Smooth muscle cell (in vitro differentiated cells): ENCODE measurements around the gene FCRL1. TPM values are rescaled to one million over a fixed set of nuclear protein-coding genes. Genes with fewer than 3 reads are reported as not detected.

Experiments
- DNase-seq: peaks from one replicate; lab custom pipeline; 2025; ENCODE audit not compliant: unreplicated experiment; lab: John Stamatoyannopoulos, UW
- H2AFZ ChIP-seq: fragments of 200-600 bp; sonication (generic); 2 replicates; pipeline ENCODE4 v1.6.0; 2016; ENCODE audit warnings: antibody characterized with exemption, low read depth, mild to moderate bottlenecking
- H3F3A ChIP-seq: fragments of 200-600 bp; sonication (generic); 2 replicates; pipeline ENCODE4 v1.6.0; 2017; ENCODE audit warnings: antibody characterized with exemption, low read depth
- H3K27ac ChIP-seq: fragments of 200-600 bp; sonication (generic); 2 replicates; pipeline ENCODE4 v1.5.1; 2016; ENCODE audit warnings: low read depth, mild to moderate bottlenecking
- H3K27me3 ChIP-seq: fragments of 200-600 bp; sonication (generic); 2 replicates; pipeline ENCODE4 v1.6.1; 2016; ENCODE audit warnings: low read depth, mild to moderate bottlenecking
- H3K36me3 ChIP-seq: fragments of 200-600 bp; sonication (generic); 2 replicates; pipeline ENCODE4 v1.5.1; 2016; ENCODE audit warnings: low read depth
- H3K4me1 ChIP-seq: fragments of 200-600 bp; sonication (generic); 2 replicates; pipeline ENCODE4 v1.5.1; 2016; ENCODE audit warnings: low read depth
- H3K4me2 ChIP-seq: fragments of 200-600 bp; sonication (generic); 2 replicates; pipeline ENCODE4 v1.6.0; 2016; ENCODE audit warnings: mild to moderate bottlenecking
- H3K4me3 ChIP-seq: fragments of 200-600 bp; sonication (generic); 2 replicates; pipeline ENCODE4 v1.5.1; 2016; ENCODE audit warnings: mild to moderate bottlenecking
- H3K79me2 ChIP-seq: fragments of 200-600 bp; sonication (generic); 2 replicates; pipeline ENCODE4 v1.6.0; 2016; ENCODE audit warnings: low read depth, mild to moderate bottlenecking
- H3K9ac ChIP-seq: fragments of 200-600 bp; sonication (generic); 2 replicates; pipeline ENCODE4 v1.6.0; 2016; ENCODE audit warnings: low read depth
- H3K9me3 ChIP-seq: fragments of 200-600 bp; sonication (generic); replicated peaks from 2 replicates; pipeline ENCODE4 v1.5.1; 2016; ENCODE audit warnings: low read depth
- H4K20me1 ChIP-seq: fragments of 200-600 bp; sonication (generic); 2 replicates; pipeline ENCODE4 v1.6.0; 2016; ENCODE audit warnings: low read depth
- WGBS: methylation state at CpG from one replicate; pipeline ENCODE4 v1.1.7; 2016; ENCODE audit warnings: low lambda C conversion rate; 5-methylcytosine and 5-hydroxymethylcytosine counted together
- polyA plus RNA-seq: library from polyadenylated mRNA; unstranded; fragments of >200 nt; fragmentation: Nextera tagmentation; extraction: Ambion mirVana; gene quantifications from 2 replicates; pipeline ENCODE4 v1.2.1, GENCODE V29; 2016
- total RNA-seq: library from RNA; depleted of rRNA; stranded (reverse); fragments of >200 nt; gene quantifications from 2 replicates; pipeline ENCODE4 v1.2.3, GENCODE V29; 2014
- TF ChIP-seq, protein P1 (sequence below): fragments of 200-600 bp; sonication (generic); IDR thresholded peaks from 2 replicates; pipeline ENCODE4 v1.5.1; 2017; ENCODE audit warnings: borderline replicate concordance, mild to moderate bottlenecking, antibody characterized with exemption; ENCODE audit not compliant: insufficient read depth, poor library complexity, severe bottlenecking

FCRL1 gene
- total and polyA plus RNA-seq, 2 experiments from 2014 or later: not detected

DNA sequence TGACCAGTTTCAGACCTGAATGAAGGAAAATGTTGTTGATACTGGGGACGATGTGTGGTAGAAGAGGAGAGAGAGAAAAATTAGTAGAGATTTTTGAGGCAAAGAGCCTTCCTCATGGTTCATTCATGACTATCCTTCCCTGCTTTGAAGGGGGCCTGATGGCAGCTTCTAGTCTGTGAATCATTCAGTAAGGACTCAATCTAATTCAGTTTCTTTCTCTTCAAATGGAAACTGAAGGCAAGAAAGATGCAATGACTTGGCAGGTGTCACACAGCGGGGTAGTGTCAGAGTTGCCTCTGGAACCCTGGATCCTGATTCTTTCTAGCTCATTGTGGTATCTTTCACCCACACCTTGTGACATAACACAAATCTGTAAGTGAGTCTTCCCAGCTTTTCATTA lies 36.6 kb upstream of the FCRL1 start:
- Histone ChIP-seq H3K9me3 (no peaks in the 10 kb centered on the region), H3K27me3 (no peaks in the 10 kb centered on the region), H3K4me1 (no peaks in the 10 kb centered on the region), H3K79me2 (no peaks in the 10 kb centered on the region), H3K27ac (no peak overlapping the region), H2AFZ (no peak overlapping the region), H3K4me3 (no peak overlapping the region), H3K9ac (no peak overlapping the region), H3K36me3 (no peaks in the 10 kb centered on the region), H3F3A (no peaks in the 10 kb centered on the region), H3K4me2 (no peak overlapping the region), H4K20me1 (no peaks in the 10 kb centered on the region)
- TF ChIP-seq, protein P1, sequence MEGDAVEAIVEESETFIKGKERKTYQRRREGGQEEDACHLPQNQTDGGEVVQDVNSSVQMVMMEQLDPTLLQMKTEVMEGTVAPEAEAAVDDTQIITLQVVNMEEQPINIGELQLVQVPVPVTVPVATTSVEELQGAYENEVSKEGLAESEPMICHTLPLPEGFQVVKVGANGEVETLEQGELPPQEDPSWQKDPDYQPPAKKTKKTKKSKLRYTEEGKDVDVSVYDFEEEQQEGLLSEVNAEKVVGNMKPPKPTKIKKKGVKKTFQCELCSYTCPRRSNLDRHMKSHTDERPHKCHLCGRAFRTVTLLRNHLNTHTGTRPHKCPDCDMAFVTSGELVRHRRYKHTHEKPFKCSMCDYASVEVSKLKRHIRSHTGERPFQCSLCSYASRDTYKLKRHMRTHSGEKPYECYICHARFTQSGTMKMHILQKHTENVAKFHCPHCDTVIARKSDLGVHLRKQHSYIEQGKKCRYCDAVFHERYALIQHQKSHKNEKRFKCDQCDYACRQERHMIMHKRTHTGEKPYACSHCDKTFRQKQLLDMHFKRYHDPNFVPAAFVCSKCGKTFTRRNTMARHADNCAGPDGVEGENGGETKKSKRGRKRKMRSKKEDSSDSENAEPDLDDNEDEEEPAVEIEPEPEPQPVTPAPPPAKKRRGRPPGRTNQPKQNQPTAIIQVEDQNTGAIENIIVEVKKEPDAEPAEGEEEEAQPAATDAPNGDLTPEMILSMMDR: no peak
- no peak for DNase-seq
- 81% methylated on average over 2 of the region's 2 CpGs for WGBS

DNA sequence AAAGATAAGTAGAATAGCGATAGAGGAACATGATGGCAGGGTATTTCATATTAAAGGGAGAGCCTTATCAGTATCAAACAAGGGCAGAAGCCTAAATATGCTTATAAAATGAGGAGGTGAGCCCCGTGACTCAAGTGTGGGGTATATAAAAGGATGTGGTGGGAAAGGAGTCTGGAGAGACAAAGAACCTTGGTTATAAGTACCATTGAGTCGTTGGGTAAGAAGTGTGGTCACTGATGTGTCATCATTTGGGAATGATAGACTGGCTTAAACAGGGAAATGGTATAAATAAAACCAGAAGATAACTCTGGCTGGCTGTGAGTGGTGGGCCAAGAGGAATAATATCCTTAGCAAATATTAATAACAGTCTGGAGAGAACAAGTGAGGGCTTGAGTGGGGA lies 32.6 kb upstream of the FCRL1 start:
- Histone ChIP-seq H3K4me3 (no peak overlapping the region), H3K9ac (no peak overlapping the region), H3K9me3 (no peaks in the 10 kb centered on the region), H3K79me2 (no peaks in the 10 kb centered on the region), H4K20me1 (no peaks in the 10 kb centered on the region), H3K4me2 (no peak overlapping the region), H3K36me3 (no peaks in the 10 kb centered on the region), H3F3A (no peaks in the 10 kb centered on the region), H3K27me3 (no peaks in the 10 kb centered on the region), H3K4me1 (no peaks in the 10 kb centered on the region), H3K27ac (no peak overlapping the region), H2AFZ (no peak overlapping the region)
- DNase-seq: no peak
- TF ChIP-seq, protein P1: no peak
- 53% methylated on average over 3 of the region's 3 CpGs for WGBS

DNA sequence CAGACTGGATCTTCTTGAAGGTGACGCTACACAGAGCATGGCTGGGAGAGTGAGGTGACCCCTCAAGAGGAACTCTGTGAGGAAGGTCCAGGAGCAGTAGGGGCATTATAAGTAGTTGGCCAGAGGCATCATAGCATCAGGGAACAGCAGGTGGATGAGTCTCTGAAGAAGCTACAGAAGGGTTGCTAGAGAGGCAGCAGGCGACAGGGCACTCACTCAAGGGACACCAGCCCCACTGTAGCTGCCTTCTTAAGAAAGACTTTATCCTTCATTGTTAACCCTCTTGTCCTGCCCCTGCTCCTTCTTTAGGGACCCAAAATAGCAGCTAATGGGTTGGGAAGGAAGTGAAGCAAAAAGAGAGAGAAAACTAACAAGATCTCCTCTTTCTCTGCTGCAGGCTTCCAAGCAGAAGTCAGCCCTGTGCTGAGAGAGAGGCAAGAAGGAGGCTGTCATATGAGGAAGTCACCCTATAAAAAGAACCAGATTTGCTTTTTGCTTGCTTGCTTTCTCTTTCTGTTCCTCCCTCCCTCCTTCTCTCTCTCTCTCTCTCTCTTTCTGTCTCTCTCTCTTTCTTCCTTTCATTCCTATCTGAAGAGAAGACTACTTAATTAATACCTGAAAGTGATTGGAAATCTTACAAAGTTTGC lies 29.4 kb upstream of the FCRL1 start:
- H3K9me3 ChIP-seq: no peaks in the 10 kb centered on the region
- TF ChIP-seq, protein P1: no peak

DNA sequence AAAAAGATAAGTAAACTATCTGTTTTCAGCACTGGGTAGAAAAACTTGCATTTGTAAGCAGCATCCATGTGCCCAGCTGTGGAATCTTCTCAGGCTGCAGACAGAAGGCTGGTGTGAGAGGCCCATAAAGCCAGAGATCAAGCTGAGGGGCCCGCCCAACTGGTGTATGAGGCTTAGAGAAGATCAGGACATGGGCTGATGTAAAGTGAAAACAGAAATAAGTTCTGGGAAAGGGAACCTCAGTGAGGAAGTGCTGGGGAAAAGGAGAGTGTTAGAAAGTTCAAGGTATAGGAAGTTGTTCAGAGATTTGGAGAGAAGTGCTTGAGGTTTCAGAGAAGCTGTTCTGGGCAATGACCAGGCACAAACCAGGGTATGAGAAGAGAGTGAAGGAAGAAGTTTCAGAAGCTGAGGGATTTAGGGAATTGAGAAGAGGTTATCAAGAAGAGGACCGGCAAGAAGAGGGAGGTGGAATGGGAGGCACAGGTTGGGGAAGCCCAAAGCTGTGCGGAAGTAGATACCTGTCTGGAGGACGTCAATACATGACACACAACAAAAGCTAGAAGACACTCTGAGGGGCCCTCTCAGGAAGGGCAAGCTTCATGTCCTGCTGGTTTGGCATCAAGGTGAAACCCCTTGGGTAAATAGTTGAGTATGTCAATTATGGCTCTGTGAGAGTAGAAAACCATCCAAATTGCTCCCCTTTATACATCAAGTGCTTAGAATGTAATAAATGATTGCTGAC lies 24.3 kb upstream of the FCRL1 start:
- H3K4me3 ChIP-seq: no peak overlapping the region

More for the DNA sequence above, 29.4 kb upstream of the FCRL1 start:
- Histone ChIP-seq H3F3A (no peaks in the 10 kb centered on the region), H3K27ac (no peak overlapping the region), H3K4me3 (no peak overlapping the region), H3K9ac (no peak overlapping the region), H4K20me1 (no peaks in the 10 kb centered on the region), H3K27me3 (no peaks in the 10 kb centered on the region), H3K36me3 (no peaks in the 10 kb centered on the region), H3K4me2 (no peak overlapping the region), H3K79me2 (no peaks in the 10 kb centered on the region), H3K4me1 (no peaks in the 10 kb centered on the region), H2AFZ (no peak overlapping the region)
- WGBS: 91% methylated on average over 2 of the region's 2 CpGs
- no peak for DNase-seq

More for the DNA sequence above, 24.3 kb upstream of the FCRL1 start:
- Histone ChIP-seq H3K4me1 (no peaks in the 10 kb centered on the region), H3F3A (no peaks in the 10 kb centered on the region), H3K4me2 (no peak overlapping the region), H3K9me3 (no peaks in the 10 kb centered on the region), H3K9ac (no peak overlapping the region), H4K20me1 (no peaks in the 10 kb centered on the region), H3K27me3 (no peaks in the 10 kb centered on the region), H3K36me3 (no peaks in the 10 kb centered on the region), H3K27ac (no peak overlapping the region), H3K79me2 (no peaks in the 10 kb centered on the region), H2AFZ (no peak overlapping the region)
- TF ChIP-seq, protein P1: no peak
- 88% methylated on average over 4 of the region's 4 CpGs for WGBS
- no peak for DNase-seq
